ENCODE results near the gene EP300.
A peak's percentile ranks its signal among the peaks of the same experiment; 100 is the strongest.
"Not testable (repeated sequence)": the region's sequence is repeated elsewhere in the genome, so short reads cannot be mapped to it uniquely, and the experiment has no call there.

Gene EP300

GRCh38 chr22:41092023-41092817 is at the start of gene EP300:
Gene EP300, plus strand, starts transcription at chr22:41092592. Its CDS starts 413 bp downstream, at chr22:41093005.
- no peak for TF ChIP-seq SNAI2 (CRISPR knock-in tag; IDR thresholded peaks at IDR 0.05)
- no peak for TF ChIP-seq ISL1 (CRISPR knock-in tag; IDR thresholded peaks at IDR 0.05)
- no peak for TF ChIP-seq ESRRG (CRISPR knock-in tag; IDR thresholded peaks at IDR 0.05)
- TF ChIP-seq ZFP30 (CRISPR knock-in tag; IDR thresholded peaks at IDR 0.05) = no peak
- peak; percentile 56; the same call in 1 of the 2 replicates for TF ChIP-seq PATZ1 (CRISPR knock-in tag; IDR thresholded peaks at IDR 0.05; ENCODE audit: borderline replicate concordance)
- peak; percentile 41 for ATAC-seq

GRCh38 chr22:41043722-41044121 is 48.7 kb upstream of the EP300 start:
- TF ChIP-seq ZNF8 (CRISPR knock-in tag; IDR thresholded peaks at IDR 0.05) = no peak
- TF ChIP-seq ARNTL (CRISPR knock-in tag; IDR thresholded peaks at IDR 0.05; ENCODE audit: borderline replicate concordance, low read depth) = no peak
- TF ChIP-seq ISL1 (CRISPR knock-in tag; IDR thresholded peaks at IDR 0.05) = no peak
- TF ChIP-seq CREB5 (CRISPR knock-in tag; IDR thresholded peaks at IDR 0.05; ENCODE audit: low read depth) = no peak
- no peak for ATAC-seq

- ATAC-seq = not testable (repeated sequence)
Measured at GRCh38 chr22:41045575-41045974, 46.8 kb upstream of the EP300 start.

GRCh38 chr22:41047801-41048211 is 44.6 kb upstream of the EP300 start:
- ATAC-seq = no peak
- TF ChIP-seq RARB (CRISPR knock-in tag; IDR thresholded peaks at IDR 0.05) (no peak), POU6F1 (CRISPR knock-in tag; IDR thresholded peaks at IDR 0.05; ENCODE audit: borderline replicate concordance, low read depth) (no peak), ZC3H10 (CRISPR knock-in tag; IDR thresholded peaks at IDR 0.05) (no peak), ZNF70 (CRISPR knock-in tag; IDR thresholded peaks at IDR 0.05) (no peak), PPARA (CRISPR knock-in tag; IDR thresholded peaks at IDR 0.05; ENCODE audit: borderline replicate concordance) (no peak), ESRRG (CRISPR knock-in tag; IDR thresholded peaks at IDR 0.05) (no peak), CREB5 (CRISPR knock-in tag; IDR thresholded peaks at IDR 0.05; ENCODE audit: low read depth) (no peak), CSDC2 (CRISPR knock-in tag; IDR thresholded peaks at IDR 0.05) (no peak), TOX (CRISPR knock-in tag; IDR thresholded peaks at IDR 0.05; ENCODE audit: borderline replicate concordance) (no peak), ZFP30 (CRISPR knock-in tag; IDR thresholded peaks at IDR 0.05) (no peak), ZFP3 (CRISPR knock-in tag; IDR thresholded peaks at IDR 0.05) (no peak), ARNTL (CRISPR knock-in tag; IDR thresholded peaks at IDR 0.05; ENCODE audit: borderline replicate concordance, low read depth) (no peak), SNAI2 (CRISPR knock-in tag; IDR thresholded peaks at IDR 0.05) (no peak), GLIS3 (CRISPR knock-in tag; IDR thresholded peaks at IDR 0.05) (no peak)

GRCh38 chr22:41048345-41048744 is 44.0 kb upstream of the EP300 start:
- not testable (repeated sequence) for ATAC-seq

Data from SK-N-SH treated with all-trans-retinoic acid at 6 μM for 48 hours (cell line).